Lower leg skin (tissue), 3 donors: ENCODE measurements around the gene P2RY8.

Source experiments
- CTCF ChIP-seq, 3 donors: fragments of 450-650 bp; IDR thresholded peaks; one replicate each; pipeline ENCODE4 v1.5.1; 2016; ENCODE audit warnings: antibody characterized with exemption in 3 of 3, mild to moderate bottlenecking in 3 of 3, moderate library complexity in 2 of 3
- POLR2A ChIP-seq, 2 donors: fragments of 450-650 bp; IDR thresholded peaks; one replicate each; pipeline ENCODE4 v1.6.1; 2016 to 2017; ENCODE audit warnings: antibody characterized with exemption in 2 of 2, mild to moderate bottlenecking in 1 of 2, moderate library complexity in 1 of 2

- TF ChIP-seq CTCF (IDR thresholded peaks at IDR 0.05) = no peak
- TF ChIP-seq POLR2A (IDR thresholded peaks at IDR 0.05) = no peak
These were observed 92.2 kb downstream of the P2RY8 start for GRCh38 chrX:1444561-1445500.
